Osteocyte (in vitro differentiated cells): Measurements from ENCODE around the gene KRT73. TPM values are rescaled to one million over a fixed set of nuclear protein-coding genes. Genes with fewer than 3 reads are reported as not detected.
"Not testable (repeated sequence)": the region's sequence is repeated elsewhere in the genome, so short reads cannot be mapped to it uniquely, and the experiment has no call there.

ENCODE experiments used
- DNase-seq: peaks from one replicate; pipeline ENCODE4 v3.0.0; 2021; ENCODE audit warnings: mixed read lengths; ENCODE audit not compliant: unreplicated experiment; ENCODE audit errors: extremely low spot score
- H3K27ac Mint-ChIP-seq: one replicate; pipeline ENCODE4 v1.8.0; 2021; ENCODE audit warnings: mild to moderate bottlenecking, mixed read lengths; ENCODE audit not compliant: unreplicated experiment
- H3K27me3 Mint-ChIP-seq: one replicate; pipeline ENCODE4 v1.8.0; 2021; ENCODE audit warnings: mixed read lengths; ENCODE audit not compliant: unreplicated experiment
- H3K36me3 Mint-ChIP-seq: one replicate; pipeline ENCODE4 v1.8.0; 2021; ENCODE audit warnings: mixed read lengths; ENCODE audit not compliant: unreplicated experiment
- H3K4me1 Mint-ChIP-seq: one replicate; pipeline ENCODE4 v1.8.0; 2021; ENCODE audit warnings: mixed read lengths; ENCODE audit not compliant: unreplicated experiment
- H3K4me3 Mint-ChIP-seq: one replicate; pipeline ENCODE4 v1.8.0; 2021; ENCODE audit warnings: mild to moderate bottlenecking, moderate library complexity, mixed read lengths; ENCODE audit not compliant: unreplicated experiment
- H3K9me3 Mint-ChIP-seq: one replicate; pipeline ENCODE4 v1.8.0; 2021; ENCODE audit warnings: mixed read lengths; ENCODE audit not compliant: unreplicated experiment
- CTCF ChIP-seq: fragments of 200-600 bp; sonication (generic); IDR thresholded peaks from 2 replicates; pipeline ENCODE4 v1.5.0; 2021; ENCODE audit warnings: antibody characterized with exemption, mild to moderate bottlenecking, moderate library complexity
- total RNA-seq: library from RNA; stranded (reverse); gene quantifications from 2 replicates; pipeline ENCODE4 v1.2.1, GENCODE V29; 2021

Gene KRT73
- total RNA-seq, 1 donor from 2014 or later: not detected

GRCh38 chr12:52598966-52599365, 19.4 kb downstream of the KRT73 start:
- TF ChIP-seq CTCF: no peak

GRCh38 chr12:52594237-52594636, 24.1 kb downstream of the KRT73 start:
- not testable (repeated sequence) for H3K4me3 Mint-ChIP-seq, H3K9me3 Mint-ChIP-seq, DNase-seq, H3K4me1 Mint-ChIP-seq, H3K36me3 Mint-ChIP-seq, H3K27ac Mint-ChIP-seq
- peaks cover 67% of the 10 kb centered on the region for H3K27me3 Mint-ChIP-seq

More at GRCh38 chr12:52598966-52599365, 19.4 kb downstream of the KRT73 start:
- Mint-ChIP-seq H3K9me3 (no peaks in the 10 kb centered on the region), H3K27ac (no peak overlapping the region), H3K27me3 (peaks cover 65% of the 10 kb centered on the region), H3K4me1 (no peaks in the 10 kb centered on the region), H3K36me3 (no peaks in the 10 kb centered on the region), H3K4me3 (no peak overlapping the region)
- DNase-seq: no peak

- Mint-ChIP-seq H3K27ac (no peak overlapping the region), H3K9me3 (no peaks in the 10 kb centered on the region), H3K27me3 (peaks cover 62% of the 10 kb centered on the region), H3K4me1 (no peaks in the 10 kb centered on the region), H3K36me3 (no peaks in the 10 kb centered on the region), H3K4me3 (no peak overlapping the region)
- no peak for DNase-seq
- TF ChIP-seq CTCF: no peak
Observed at GRCh38 chr12:52591521-52591920, 26.8 kb downstream of the KRT73 start.

GRCh38 chr12:52590021-52590420, 28.3 kb downstream of the KRT73 start:
- TF ChIP-seq CTCF: no peak
- no peak for DNase-seq
- H3K9me3 Mint-ChIP-seq: no peaks in the 10 kb centered on the region
- H3K36me3 Mint-ChIP-seq: no peaks in the 10 kb centered on the region
- no peaks in the 10 kb centered on the region for H3K4me1 Mint-ChIP-seq
- peaks cover 66% of the 10 kb centered on the region for H3K27me3 Mint-ChIP-seq
- H3K27ac Mint-ChIP-seq: no peak overlapping the region
- H3K4me3 Mint-ChIP-seq: no peak overlapping the region

GRCh38 chr12:52587563-52587962, 30.8 kb downstream of the KRT73 start:
- H3K36me3 Mint-ChIP-seq: no peaks in the 10 kb centered on the region
- no peak for TF ChIP-seq CTCF
- H3K27ac Mint-ChIP-seq: no peak overlapping the region
- no peak for DNase-seq
- H3K4me1 Mint-ChIP-seq: no peaks in the 10 kb centered on the region
- no peaks in the 10 kb centered on the region for H3K9me3 Mint-ChIP-seq
- no peak overlapping the region for H3K4me3 Mint-ChIP-seq
- peaks cover 53% of the 10 kb centered on the region for H3K27me3 Mint-ChIP-seq

- Mint-ChIP-seq H3K9me3 (no peaks in the 10 kb centered on the region), H3K27ac (no peak overlapping the region), H3K36me3 (no peaks in the 10 kb centered on the region), H3K4me1 (no peaks in the 10 kb centered on the region), H3K4me3 (no peak overlapping the region), H3K27me3 (peaks cover 52% of the 10 kb centered on the region)
- TF ChIP-seq CTCF: no peak
- DNase-seq: no peak
Observed at GRCh38 chr12:52585946-52586345, 32.4 kb downstream of the KRT73 start.
